DND-41 (cell line): ENCODE data around the gene PIPOX.

Experiments
- ATAC-seq: fragments of 200-7000 bp; cut with Tn5 transposase; 3 replicates; pipeline ENCODE4 v1.9.1; 2021; ENCODE audit warnings: low read depth; ENCODE audit not compliant: insufficient read depth
- DNase-seq: peaks from one replicate; pipeline ENCODE4 v3.0.0-alpha.2; 2020
- H2AFZ ChIP-seq: 2 replicates; pipeline ENCODE4 v1.6.0; 2012; ENCODE audit warnings: low read depth, low read length
- H3K27ac ChIP-seq: 2 replicates; pipeline ENCODE4 v1.5.1; 2012; ENCODE audit warnings: low read length, inconsistent platforms
- H3K27me3 ChIP-seq: fragments of 200-600 bp; sonication (generic); 2 replicates; pipeline ENCODE4 v1.6.0; 2012; ENCODE audit warnings: low read length, mild to moderate bottlenecking, inconsistent platforms; ENCODE audit not compliant: insufficient read depth, poor library complexity
- H3K36me3 ChIP-seq: 2 replicates; pipeline ENCODE4 v1.5.1; 2012; ENCODE audit warnings: low read length, inconsistent platforms; ENCODE audit not compliant: insufficient read depth
- H3K4me1 ChIP-seq: 2 replicates; pipeline ENCODE4 v1.5.1; 2012; ENCODE audit warnings: mild to moderate bottlenecking, low read length; ENCODE audit not compliant: insufficient read depth
- H3K4me2 ChIP-seq: 2 replicates; pipeline ENCODE4 v1.6.0; 2012; ENCODE audit warnings: mild to moderate bottlenecking, moderate library complexity, low read length, inconsistent platforms; ENCODE audit not compliant: insufficient read depth
- H3K4me3 ChIP-seq, 2 experiments: fragments of 200-600 bp in 1 of 2; shearing (Covaris generic) in 1 of 2; 2 replicates each; pipeline ENCODE4 v1.5.1; 2012 to 2016; ENCODE audit warnings: inconsistent platforms in 2 of 2, low read length in 2 of 2, mild to moderate bottlenecking in 2 of 2, low read depth in 1 of 2, moderate library complexity in 1 of 2
- H3K79me2 ChIP-seq: 2 replicates; pipeline ENCODE4 v1.6.0; 2012; ENCODE audit warnings: low read length, inconsistent platforms; ENCODE audit not compliant: insufficient read depth
- H3K9ac ChIP-seq: 2 replicates; pipeline ENCODE4 v1.6.0; 2012; ENCODE audit warnings: low read depth, mild to moderate bottlenecking, inconsistent platforms, low read length, moderate library complexity
- H3K9me3 ChIP-seq: 2 replicates; pipeline ENCODE4 v1.5.1; 2012; ENCODE audit warnings: low read length, moderate library complexity, mild to moderate bottlenecking, inconsistent platforms; ENCODE audit not compliant: insufficient read depth, severe bottlenecking
- H4K20me1 ChIP-seq: 2 replicates; pipeline ENCODE4 v1.6.0; 2012; ENCODE audit warnings: low read length; ENCODE audit not compliant: insufficient read depth
- EZH2 ChIP-seq: IDR thresholded peaks from 3 replicates; pipeline ENCODE4 v1.6.1; 2012; ENCODE audit warnings: borderline replicate concordance, low read depth, mild to moderate bottlenecking, moderate library complexity, low read length, inconsistent platforms; ENCODE audit not compliant: severe bottlenecking
- TF ChIP-seq, protein P1 (sequence below): IDR thresholded peaks from 2 replicates; pipeline ENCODE4 v1.5.1; 2012; ENCODE audit warnings: borderline replicate concordance, low read length, moderate library complexity, mild to moderate bottlenecking; ENCODE audit not compliant: poor library complexity, severe bottlenecking; ENCODE audit errors: extremely low read depth

Gene PIPOX

DNA sequence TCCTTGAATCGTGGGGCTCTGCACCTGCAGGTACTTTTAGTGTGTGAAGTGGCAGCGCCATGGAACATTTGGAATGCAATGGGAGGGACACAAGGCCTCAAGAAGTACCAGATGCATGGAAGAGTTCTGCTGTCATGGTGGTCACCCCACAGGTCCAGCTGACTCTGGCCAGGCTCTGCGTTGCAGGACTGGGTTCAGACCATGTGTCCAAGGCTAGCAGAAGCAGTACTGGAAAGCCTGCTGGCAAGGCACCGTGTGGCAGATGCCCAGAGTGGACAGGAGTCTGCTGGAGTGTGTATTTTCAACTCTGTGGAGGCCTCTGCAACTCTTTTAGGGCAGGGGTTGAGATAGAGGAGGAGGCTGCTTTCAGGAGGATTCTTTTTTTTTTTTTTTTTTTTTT, 2.1 kb downstream of the PIPOX start:
- H3K4me2 ChIP-seq: no peak overlapping the region
- H3K9me3 ChIP-seq: no peaks in the 10 kb centered on the region

GRCh38 chr17:29045734-29046472, 3.0 kb downstream of the PIPOX start:
- Histone ChIP-seq H3K4me3 (no peak overlapping the region), H3K9ac (no peak overlapping the region), H4K20me1 (no peaks in the 10 kb centered on the region), H3K4me1 (peaks cover 32% of the 10 kb centered on the region), H3K9me3 (no peaks in the 10 kb centered on the region), H3K27me3 (no peaks in the 10 kb centered on the region), H2AFZ (no peak overlapping the region), H3K4me2 (no peak overlapping the region), H3K27ac (no peak overlapping the region), H3K36me3 (no peaks in the 10 kb centered on the region), H3K79me2 (no peaks in the 10 kb centered on the region)
- TF ChIP-seq EZH2: no peak
- TF ChIP-seq, protein P1, sequence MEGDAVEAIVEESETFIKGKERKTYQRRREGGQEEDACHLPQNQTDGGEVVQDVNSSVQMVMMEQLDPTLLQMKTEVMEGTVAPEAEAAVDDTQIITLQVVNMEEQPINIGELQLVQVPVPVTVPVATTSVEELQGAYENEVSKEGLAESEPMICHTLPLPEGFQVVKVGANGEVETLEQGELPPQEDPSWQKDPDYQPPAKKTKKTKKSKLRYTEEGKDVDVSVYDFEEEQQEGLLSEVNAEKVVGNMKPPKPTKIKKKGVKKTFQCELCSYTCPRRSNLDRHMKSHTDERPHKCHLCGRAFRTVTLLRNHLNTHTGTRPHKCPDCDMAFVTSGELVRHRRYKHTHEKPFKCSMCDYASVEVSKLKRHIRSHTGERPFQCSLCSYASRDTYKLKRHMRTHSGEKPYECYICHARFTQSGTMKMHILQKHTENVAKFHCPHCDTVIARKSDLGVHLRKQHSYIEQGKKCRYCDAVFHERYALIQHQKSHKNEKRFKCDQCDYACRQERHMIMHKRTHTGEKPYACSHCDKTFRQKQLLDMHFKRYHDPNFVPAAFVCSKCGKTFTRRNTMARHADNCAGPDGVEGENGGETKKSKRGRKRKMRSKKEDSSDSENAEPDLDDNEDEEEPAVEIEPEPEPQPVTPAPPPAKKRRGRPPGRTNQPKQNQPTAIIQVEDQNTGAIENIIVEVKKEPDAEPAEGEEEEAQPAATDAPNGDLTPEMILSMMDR: no peak
- no peak for ATAC-seq
- no peak for DNase-seq

More for the DNA sequence above, 2.1 kb downstream of the PIPOX start:
- Histone ChIP-seq H3K9ac (no peak overlapping the region), H2AFZ (no peak overlapping the region), H3K36me3 (no peaks in the 10 kb centered on the region), H3K79me2 (no peaks in the 10 kb centered on the region), H4K20me1 (no peaks in the 10 kb centered on the region), H3K27me3 (no peaks in the 10 kb centered on the region), H3K4me1 (peaks cover 32% of the 10 kb centered on the region), H3K4me3 (no peak overlapping the region), H3K27ac (no peak overlapping the region)
- no peak for TF ChIP-seq EZH2
- TF ChIP-seq, protein P1: no peak
- DNase-seq: no peak
- ATAC-seq: no peak

- Histone ChIP-seq H3K4me1 (peaks cover 32% of the 10 kb centered on the region), H3K79me2 (no peaks in the 10 kb centered on the region), H2AFZ (no peak overlapping the region), H3K9me3 (no peaks in the 10 kb centered on the region), H3K4me3 (no peak overlapping the region), H3K36me3 (no peaks in the 10 kb centered on the region), H3K9ac (no peak overlapping the region), H3K4me2 (no peak overlapping the region), H3K27me3 (no peaks in the 10 kb centered on the region), H3K27ac (no peak overlapping the region), H4K20me1 (no peaks in the 10 kb centered on the region)
- TF ChIP-seq, protein P1: no peak
- TF ChIP-seq EZH2: no peak
- DNase-seq (no peak), ATAC-seq (no peak)
Observed at GRCh38 chr17:29046473-29046839, 3.5 kb downstream of the PIPOX start.
